AG09309 (cell line): ENCODE data around the gene CARMIL3.
"Not testable (repeated sequence)": the region's sequence is repeated elsewhere in the genome, so short reads cannot be mapped to it uniquely, and the experiment has no call there.

Experiments used
- DNase-seq: peaks from one replicate; pipeline ENCODE4 v3.0.0-alpha.2; 2010; ENCODE audit warnings: low read depth
- H3K4me3 ChIP-seq: 2 replicates; pipeline ENCODE4 v1.5.1; 2011; ENCODE audit warnings: mild to moderate bottlenecking, low read depth, low read length, moderate library complexity; ENCODE audit not compliant: control insufficient read depth
- TF ChIP-seq, protein P1 (sequence below): IDR thresholded peaks from 2 replicates; pipeline ENCODE4 v1.5.1; 2011; ENCODE audit warnings: mild to moderate bottlenecking, low read depth, low read length, inconsistent platforms; ENCODE audit not compliant: insufficient read depth, control insufficient read depth; ENCODE audit errors: missing control alignments

Gene CARMIL3

DNA sequence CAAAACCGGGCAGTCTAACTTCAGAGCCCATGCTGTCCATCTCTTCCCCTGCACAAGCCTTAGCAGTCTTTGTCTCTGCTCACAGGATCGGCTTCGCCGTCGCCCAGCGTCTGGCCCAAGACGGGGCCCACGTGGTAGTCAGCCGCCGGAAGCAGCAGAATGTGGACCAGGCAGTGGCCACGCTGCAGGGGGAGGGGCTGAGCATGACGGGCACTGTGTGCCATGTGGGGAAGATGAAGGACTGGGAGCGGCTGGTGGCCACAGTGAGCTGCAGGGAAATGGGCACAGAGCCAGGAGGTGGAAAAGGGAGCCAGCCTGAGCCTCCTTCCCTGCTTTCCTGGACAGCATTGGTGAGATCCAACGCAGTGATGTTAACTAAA is 14.2 kb upstream of the CARMIL3 start:
- H3K4me3 ChIP-seq = no peak overlapping the region
- TF ChIP-seq, protein P1, sequence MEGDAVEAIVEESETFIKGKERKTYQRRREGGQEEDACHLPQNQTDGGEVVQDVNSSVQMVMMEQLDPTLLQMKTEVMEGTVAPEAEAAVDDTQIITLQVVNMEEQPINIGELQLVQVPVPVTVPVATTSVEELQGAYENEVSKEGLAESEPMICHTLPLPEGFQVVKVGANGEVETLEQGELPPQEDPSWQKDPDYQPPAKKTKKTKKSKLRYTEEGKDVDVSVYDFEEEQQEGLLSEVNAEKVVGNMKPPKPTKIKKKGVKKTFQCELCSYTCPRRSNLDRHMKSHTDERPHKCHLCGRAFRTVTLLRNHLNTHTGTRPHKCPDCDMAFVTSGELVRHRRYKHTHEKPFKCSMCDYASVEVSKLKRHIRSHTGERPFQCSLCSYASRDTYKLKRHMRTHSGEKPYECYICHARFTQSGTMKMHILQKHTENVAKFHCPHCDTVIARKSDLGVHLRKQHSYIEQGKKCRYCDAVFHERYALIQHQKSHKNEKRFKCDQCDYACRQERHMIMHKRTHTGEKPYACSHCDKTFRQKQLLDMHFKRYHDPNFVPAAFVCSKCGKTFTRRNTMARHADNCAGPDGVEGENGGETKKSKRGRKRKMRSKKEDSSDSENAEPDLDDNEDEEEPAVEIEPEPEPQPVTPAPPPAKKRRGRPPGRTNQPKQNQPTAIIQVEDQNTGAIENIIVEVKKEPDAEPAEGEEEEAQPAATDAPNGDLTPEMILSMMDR = no peak
- no peak for DNase-seq

DNA sequence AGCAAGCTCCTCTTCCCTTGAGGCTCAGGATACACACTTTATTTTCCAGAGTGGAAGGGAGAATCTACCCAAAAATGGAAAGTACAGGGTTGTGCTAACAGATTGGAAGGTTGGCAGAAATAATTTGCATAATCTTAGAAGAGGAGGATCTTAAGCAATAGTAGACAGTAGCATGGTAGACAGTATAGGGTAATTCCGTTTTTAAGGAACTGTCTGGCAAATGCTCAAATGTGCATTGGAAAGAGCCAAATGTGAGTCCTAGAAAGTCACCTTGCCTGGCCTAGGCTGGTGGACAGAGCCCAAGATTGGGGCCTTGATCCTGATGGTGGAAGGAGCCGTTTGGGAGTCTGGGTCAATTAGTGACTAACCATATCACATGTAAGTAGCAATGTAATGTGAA is 13.1 kb upstream of the CARMIL3 start:
- no peak for DNase-seq
- no peak overlapping the region for H3K4me3 ChIP-seq
- TF ChIP-seq, protein P1 = no peak

DNA sequence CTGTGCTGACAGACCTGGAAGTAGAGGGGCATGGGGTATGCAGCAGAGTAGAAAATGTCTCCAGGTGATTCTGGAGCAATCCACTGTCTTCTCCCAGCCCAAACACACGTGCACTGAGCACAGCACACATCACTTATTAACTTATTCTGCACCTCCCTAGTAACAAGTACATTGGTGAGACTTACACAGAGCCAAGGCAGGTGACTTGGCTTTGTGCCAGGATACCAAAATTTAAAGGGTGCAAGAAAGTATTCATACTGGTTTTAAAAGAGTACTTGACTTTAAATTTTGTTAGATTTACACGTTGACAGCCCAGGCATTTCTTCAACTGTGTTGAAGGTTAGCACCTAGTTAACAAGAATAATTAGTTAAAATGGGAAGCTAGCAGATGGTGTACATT is 11.1 kb upstream of the CARMIL3 start:
- no peak for DNase-seq
- TF ChIP-seq, protein P1 = no peak
- no peak overlapping the region for H3K4me3 ChIP-seq

DNA sequence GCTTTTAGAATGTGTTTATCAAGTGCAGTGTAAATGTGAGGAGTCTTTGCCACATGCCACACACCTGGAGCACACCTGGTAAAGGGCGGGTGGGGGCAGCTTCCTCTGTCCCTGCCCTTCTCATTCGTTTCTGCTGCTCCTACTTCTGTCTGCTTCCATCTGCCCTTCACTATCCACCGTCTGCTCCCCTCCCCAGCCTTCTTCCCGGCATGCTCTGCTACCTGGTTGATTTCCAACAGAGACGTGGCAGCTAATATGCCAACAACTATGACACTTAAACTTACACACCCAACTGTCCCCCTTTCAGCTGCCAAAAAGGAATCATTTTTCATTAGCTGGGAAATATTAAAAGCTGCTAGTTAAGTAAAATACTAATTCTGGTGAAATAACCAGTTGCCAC is 9.1 kb upstream of the CARMIL3 start:
- no peak for DNase-seq
- H3K4me3 ChIP-seq = no peak overlapping the region
- TF ChIP-seq, protein P1 = no peak

DNA sequence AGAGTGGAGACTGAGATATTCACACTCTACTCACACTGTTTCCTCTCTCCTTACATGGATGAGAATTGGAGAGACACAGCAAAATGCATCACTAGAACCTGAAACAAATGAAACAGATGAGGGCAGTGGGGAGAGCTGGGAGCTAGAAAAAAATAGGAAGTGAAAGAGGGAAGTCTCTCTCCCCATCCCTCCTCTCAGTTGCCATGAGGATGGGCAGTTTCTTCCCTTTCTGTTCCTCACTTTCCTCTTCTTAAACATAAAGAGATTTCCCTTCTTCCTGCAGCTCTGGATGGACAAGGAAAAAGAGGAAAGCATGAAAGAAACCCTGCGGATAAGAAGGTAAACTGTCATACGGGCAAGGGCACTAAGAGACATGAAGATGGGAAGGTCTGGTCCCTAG is 2.8 kb upstream of the CARMIL3 start:
- DNase-seq, H3K4me3 ChIP-seq: not testable (repeated sequence)

DNA sequence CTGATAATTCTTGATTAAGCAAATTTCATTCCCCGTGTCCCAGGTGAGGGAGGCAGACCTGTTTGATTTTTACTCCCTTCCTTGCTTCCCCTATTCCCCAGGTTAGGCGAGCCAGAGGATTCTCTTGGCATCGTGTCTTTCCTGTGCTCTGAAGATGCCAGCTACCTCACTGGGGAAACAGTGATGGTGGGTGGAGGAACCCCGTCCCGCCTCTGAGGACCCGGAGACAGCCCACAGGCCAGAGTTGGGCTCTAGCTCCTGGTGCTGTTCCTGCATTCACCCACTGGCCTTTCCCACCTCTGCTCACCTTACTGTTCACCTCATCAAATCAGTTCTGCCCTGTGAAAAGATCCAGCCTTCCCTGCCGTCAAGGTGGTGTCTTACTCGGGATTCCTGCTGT is 1.1 kb upstream of the CARMIL3 start:
- H3K4me3 ChIP-seq, DNase-seq: not testable (repeated sequence)

DNA sequence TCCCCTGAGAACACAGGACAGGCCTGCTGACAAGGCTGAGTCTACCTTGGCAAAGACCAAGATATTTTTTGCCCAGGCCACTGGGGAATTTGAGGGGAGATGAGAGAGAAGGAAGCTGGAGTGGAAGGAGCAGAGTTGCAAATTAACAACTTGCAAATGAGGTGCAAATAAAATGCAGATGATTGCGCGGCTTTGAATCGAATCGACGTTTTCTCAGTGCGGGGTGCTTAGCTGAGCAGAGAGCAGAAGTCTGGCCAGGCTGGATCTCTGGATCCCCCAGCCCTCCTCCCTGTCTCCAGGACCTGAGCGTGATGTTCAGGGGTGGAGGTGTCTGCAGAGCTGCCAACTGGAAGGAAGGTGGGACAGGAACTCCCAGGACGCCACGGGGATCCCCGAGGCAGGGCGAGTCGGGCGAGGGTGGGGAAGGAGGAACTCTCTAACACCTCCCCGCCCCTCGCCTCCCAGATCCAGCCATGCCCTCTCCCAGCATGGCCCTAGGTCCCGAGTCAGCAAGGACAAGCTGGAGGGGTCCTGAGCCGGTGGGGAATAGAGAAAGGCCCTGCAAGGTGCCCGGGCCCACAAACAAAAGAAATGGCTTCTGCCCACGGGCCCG is 527 bp upstream of the CARMIL3 start:
- no peak for DNase-seq
- TF ChIP-seq, protein P1 = no peak
- H3K4me3 ChIP-seq = peak overlapping the region; percentile 46

DNA sequence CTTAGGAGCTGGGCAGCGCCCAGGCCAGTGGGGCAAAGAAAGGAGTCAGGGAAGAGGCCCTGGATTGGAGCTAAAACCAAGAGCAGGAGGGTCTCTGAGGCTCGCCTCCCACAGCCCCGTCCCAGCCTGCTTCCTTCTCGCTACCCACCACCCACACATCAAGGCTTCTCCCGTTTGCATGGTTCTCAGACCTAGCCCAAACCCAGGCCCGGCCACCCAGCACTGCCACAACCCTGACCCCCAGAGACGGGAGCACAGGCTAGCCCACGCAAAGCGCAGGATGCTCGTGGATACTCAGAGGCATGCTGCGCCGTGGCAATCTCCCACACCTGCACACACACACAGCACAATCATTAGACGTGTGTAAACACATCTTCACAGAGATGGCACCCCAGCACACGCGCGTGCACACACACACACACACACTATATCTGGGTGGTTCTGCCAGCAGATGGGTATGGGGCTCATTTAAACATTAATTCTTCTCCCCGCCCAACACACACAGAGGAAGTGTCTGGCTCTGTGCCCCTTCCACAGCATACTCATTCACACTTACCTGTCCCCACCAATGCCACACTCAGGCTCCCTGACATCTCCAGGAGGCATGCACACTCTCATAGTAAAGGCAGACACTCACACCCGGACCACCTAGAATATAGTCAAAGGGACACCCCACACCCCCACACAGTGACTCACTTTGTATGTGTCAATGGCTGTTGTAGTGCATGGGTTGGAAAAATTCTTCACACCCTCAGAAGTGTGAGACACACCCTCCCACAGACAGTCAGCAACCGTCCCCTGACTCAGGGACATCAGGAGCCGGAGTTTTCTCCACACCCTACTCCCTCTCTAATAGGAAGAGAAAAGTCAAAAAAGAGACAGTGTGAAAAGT is 1.1 kb downstream of the CARMIL3 start:
- no peak for DNase-seq
- no peak overlapping the region; the same call in 1 of the 2 replicates for H3K4me3 ChIP-seq
- TF ChIP-seq, protein P1 = no peak
